HG03432 (cell line): Measurements from ENCODE around the gene TMEM106C.

Experiments
- ATAC-seq: cut with Tn5 transposase; IDR thresholded peaks from one replicate; pipeline ENCODE4 v1.9.1; 2021; ENCODE audit warnings: mild to moderate bottlenecking, moderate library complexity; ENCODE audit not compliant: unreplicated experiment

TMEM106C gene

DNA sequence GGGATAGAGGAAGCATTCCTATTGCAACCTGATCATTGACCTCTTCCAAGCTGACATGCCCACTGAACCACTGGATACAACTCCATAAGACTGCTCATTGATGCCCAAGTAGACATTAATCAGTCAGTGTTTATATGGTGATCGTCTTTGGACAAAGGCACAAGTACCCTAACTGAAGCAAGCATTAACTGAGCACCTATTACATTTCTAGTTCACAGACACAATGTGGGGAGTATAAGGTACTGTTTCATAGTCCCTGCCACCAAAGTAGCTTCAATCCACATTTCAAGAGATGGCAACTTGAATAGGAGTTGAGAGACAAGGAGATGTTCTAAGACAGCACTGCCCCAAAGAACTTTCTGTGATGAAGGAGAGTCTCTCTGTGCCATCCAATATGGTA lies 51.7 kb downstream of the TMEM106C start:
- ATAC-seq, result no peak

DNA sequence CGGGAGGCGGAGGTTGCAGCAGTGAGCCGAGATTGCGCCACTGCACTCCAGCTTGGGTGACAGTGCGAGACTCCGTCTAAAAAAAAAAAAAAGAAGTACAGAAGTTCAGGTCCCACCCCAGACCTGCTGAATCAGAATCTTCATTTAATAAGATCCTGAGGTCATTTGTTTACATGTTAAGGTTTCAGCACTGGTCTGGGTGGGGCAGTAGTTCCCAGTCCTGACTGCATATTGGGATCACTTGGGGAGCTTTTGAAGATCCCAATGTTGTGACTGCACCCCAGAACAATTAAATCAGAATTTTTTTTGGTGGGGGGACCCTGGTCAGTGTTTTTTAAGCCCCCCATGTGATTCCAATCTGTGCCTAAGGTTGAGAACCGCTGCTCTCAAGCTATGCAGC lies 52.6 kb downstream of the TMEM106C start:
- no peak for ATAC-seq

DNA sequence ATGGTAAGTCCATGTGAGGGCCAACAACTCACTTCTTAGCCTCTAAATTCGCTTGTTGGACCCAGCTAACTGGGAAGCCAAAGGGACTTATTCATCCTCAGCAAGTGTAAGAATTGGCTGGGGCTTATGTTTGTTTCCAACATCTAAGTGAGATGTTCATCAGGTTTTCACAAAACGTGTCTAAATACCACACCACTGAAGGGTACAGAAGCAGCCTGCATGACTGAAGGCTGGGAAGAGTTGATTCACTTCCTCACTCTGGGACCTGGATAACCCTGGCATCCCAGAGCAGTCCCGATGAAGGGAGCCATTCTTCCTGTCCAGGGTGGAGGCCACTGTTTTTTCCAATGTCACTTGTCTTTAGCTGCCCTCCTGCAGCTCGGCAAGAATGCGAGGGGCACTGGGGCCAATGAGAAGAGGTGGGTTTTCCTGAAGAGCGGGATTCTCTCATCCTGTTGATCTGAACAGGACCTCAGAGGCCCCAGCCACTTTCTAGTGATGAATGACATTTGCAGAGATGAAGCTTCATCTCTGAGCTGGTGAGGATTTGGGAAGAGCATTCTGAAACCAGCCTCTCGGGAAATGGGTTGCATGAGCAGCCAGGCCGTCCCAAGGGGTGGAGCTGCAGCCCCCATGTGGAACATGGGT lies 53.1 kb downstream of the TMEM106C start:
- no peak for ATAC-seq

DNA sequence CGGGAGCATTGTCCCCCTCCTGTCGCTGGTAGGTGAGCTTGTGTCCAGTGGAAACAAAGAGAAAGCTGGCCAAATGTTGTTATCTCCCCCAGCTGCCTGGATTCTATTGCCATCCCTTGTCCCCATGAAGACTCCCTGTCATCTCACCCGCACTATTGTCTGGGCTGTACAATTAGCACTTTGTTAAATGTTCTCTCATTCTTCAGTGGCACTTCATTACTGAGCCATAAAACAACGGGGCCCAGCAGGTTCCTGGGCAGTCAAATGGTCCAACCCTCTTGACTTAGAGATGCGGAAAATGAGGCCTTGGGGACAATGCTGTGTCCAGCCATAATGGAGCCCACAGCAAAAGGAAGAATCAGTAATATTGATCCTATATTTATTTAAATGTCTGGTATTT lies 54.1 kb downstream of the TMEM106C start:
- no peak for ATAC-seq

DNA sequence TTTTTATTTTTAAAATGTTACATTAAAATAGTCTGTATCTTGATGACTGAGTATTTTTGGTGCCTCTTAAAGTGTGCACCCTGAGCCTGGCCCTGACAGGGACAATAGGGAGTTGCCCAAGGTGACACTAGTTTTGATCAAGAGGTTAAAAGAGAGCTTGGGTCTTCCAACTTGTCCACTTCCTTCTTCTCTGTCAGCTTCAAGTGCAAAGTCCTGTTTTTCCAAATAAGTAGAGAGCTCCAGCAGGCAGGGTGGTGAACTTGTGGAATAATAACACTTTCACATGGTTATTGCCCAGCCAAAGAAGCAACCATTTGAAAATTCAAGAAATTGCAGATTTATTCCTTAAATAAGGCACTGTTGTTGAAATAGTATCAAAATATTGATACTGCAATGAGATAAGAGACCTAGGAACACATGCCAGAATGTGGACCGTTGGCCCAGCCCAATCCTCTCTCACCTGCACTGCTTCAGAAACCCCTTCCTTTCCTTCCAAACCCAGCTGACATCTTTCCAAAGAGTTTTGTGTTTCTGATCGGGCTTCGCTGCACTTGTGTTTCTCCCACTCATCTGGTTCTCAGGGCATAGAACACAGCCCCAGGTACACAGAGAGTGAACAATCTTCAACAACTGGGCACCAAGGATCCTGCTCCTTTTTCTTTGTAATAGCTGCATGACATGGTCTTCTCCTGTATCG lies 54.7 kb downstream of the TMEM106C start:
- no peak for ATAC-seq
